Measurements from ENCODE around the gene TNFRSF25. TPM values are rescaled to one million over a fixed set of nuclear protein-coding genes. Genes with fewer than 3 reads are reported as not detected.

The TNFRSF25 gene
- total and polyA plus RNA-seq, 9 of the 15 experiments (the other 6 are each of a cell fraction or from before 2014, with no cell fraction given), result 0.24 to 0.49 TPM; not detected in 7

DNA sequence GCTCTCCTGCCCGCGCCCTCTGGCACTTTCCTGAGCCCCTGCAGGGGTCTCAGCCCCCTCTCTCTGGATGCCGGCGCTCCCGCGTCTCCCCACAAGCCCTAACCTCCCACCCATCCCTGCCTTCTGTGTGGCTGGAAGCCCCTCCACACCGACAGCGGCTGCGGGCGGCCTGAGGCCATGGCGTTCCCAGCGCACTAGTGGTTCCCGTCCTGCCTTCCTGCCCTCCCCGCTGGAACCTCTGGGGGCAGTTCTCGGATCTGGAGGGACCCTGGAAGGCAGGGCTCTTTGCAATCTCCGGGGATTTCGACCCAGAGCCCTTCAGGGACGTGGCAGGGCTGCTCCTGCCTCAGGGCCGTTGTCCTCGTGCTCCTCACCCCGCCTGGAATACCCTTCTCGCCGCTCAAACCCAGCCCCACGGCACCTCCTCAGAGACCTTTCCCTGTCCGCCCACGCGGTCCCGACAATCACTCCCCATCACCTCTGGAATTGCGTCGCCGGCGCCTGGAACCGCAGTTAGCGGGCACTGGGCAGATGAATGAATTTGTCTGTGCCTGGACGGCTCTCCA lies 41.9 kb downstream of the TNFRSF25 start (continued):
- TF ChIP-seq, protein P1, sequence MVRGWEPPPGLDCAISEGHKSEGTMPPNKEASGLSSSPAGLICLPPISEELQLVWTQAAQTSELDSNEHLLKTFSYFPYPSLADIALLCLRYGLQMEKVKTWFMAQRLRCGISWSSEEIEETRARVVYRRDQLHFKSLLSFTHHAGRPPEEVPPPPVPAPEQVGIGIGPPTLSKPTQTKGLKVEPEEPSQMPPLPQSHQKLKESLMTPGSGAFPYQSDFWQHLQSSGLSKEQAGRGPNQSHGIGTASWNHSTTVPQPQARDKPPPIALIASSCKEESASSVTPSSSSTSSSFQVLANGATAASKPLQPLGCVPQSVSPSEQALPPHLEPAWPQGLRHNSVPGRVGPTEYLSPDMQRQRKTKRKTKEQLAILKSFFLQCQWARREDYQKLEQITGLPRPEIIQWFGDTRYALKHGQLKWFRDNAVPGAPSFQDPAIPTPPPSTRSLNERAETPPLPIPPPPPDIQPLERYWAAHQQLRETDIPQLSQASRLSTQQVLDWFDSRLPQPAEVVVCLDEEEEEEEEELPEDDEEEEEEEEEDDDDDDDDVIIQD (CRISPR knock-in tag; IDR thresholded peaks at IDR 0.05), result no peak
- 0 out of 2 replicates have a peak, but pooled peaks have one; percentile 49 for TF ChIP-seq KDM2B (CRISPR knock-in tag; IDR thresholded peaks at IDR 0.05)
- TF ChIP-seq, protein P2, sequence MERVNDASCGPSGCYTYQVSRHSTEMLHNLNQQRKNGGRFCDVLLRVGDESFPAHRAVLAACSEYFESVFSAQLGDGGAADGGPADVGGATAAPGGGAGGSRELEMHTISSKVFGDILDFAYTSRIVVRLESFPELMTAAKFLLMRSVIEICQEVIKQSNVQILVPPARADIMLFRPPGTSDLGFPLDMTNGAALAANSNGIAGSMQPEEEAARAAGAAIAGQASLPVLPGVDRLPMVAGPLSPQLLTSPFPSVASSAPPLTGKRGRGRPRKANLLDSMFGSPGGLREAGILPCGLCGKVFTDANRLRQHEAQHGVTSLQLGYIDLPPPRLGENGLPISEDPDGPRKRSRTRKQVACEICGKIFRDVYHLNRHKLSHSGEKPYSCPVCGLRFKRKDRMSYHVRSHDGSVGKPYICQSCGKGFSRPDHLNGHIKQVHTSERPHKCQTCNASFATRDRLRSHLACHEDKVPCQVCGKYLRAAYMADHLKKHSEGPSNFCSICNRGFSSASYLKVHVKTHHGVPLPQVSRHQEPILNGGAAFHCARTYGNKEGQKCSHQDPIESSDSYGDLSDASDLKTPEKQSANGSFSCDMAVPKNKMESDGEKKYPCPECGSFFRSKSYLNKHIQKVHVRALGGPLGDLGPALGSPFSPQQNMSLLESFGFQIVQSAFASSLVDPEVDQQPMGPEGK (CRISPR knock-in tag; IDR thresholded peaks at IDR 0.05; ENCODE audit: borderline replicate concordance), result no peak

DNA sequence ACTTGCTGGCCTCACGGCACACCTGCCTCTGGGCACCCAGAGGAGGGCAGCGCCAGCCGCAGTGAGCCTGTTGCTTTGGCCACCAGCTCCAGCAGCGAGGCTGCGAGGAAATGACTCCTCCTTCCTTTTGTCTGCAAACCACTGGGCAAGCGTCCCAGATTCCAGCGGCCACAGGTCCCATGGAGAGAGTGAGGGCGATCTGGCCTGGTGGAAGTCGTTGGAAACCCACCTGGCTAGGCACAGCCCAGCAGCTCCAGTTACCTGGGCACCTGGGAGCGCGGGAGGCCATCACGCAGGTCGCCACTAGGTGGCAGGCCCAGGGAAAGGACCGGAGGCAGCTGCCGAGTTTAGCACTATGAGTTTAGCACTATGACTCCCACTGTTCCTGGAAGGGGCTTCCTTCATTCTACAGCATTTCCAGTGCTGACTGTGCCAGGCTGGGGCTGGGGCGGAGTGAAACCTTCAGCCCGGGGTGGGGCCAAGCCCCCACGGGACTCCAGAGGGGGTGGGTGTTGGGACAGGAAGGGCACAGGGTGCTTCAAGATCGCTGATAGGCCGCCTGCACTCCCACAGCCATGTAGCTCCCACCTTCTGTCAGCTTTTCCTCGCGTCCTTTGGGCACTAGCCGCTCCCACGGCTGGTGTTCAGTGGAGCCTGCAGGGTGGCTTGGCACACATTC lies 42.5 kb downstream of the TNFRSF25 start:
- Histone ChIP-seq H3K4me2 (ENCODE audit: insufficient read depth, low read length) (peak overlapping the region; percentile 67), H3K27ac (ENCODE audit: extremely low read depth, low read depth, low read length) (no peak overlapping the region), H3K9ac (ENCODE audit: insufficient read depth in 1 of 2, low read depth in 2 of 2, low read length in 2 of 2) (peak overlapping the region in 1 of 2 experiments; percentile 66; a peak in 2 of 4 replicates), H3K9me3 (replicated peaks; ENCODE audit: control insufficient read depth, insufficient read depth, low read depth, low read length) (no peaks in the 10 kb centered on the region), H3K9me1 (ENCODE audit: control insufficient read depth, insufficient read depth, low read length) (no peaks in the 10 kb centered on the region), H2AFZ (ENCODE audit: low read depth, low read length) (peak overlapping the region; percentile 63), H3K4me3 (no peak overlapping the region), H3K4me1 (replicated peaks in 1 of 2; ENCODE audit: control insufficient read depth in 2 of 2, insufficient read depth in 2 of 2, low read length in 2 of 2) (peaks cover 38 to 79% of the 10 kb centered on the region in 2 experiments), H3K79me2 (ENCODE audit: control insufficient read depth, insufficient read depth, low read length) (no peaks in the 10 kb centered on the region), H3K36me3 (ENCODE audit: control insufficient read depth, insufficient read depth, low read length) (no peaks in the 10 kb centered on the region), H4K20me1 (replicated peaks; ENCODE audit: control insufficient read depth, insufficient read depth, low read length) (peaks cover 46% of the 10 kb centered on the region; the same call in 1 of the 2 replicates), H3K27me3 (ENCODE audit: control insufficient read depth in 2 of 2, insufficient read depth in 2 of 2, low read length in 2 of 2) (peaks cover 29 to 63% of the 10 kb centered on the region in 2 experiments; a peak in 4 of 5 replicates)
- intact Hi-C loops (cut with micrococcal nuclease), result loop anchor here (1.0 kb wide), 1 partner anchor 15 kb away; no protein-coding TSS in a partner anchor
- FAIRE-seq (peak; percentile 90), ATAC-seq (peak; percentile 80), DNase-seq (ENCODE audit: extremely low read depth in 1 of 4, low spot score in 3 of 4) (peak; percentile 74 to 86 (median 81))
- WGBS (ENCODE audit: insufficient coverage, low coverage, missing lambda C conversion rate), result 3% methylated on average over 24 of the region's 24 CpGs
- in situ Hi-C loops (cut with MboI), result no loop called here
- ChIA-PET POLR2A (interaction anchor here (0.6 to 3.5 kb wide), 7 partner anchors 9 to 223 kb away, joined by 3 to 16 read pairs (median 4); partner anchors contain the start of gene ACOT7), CTCF (ENCODE audit: low intra/inter-chr PET ratio) (interaction anchor here (0.7 to 1.5 kb wide), 4 partner anchors 14 to 80 kb away, joined by 3 to 9 read pairs (median 4); no protein-coding TSS in a partner anchor)
- no TSS peak for BruUV-seq (replicated peaks)
- TF ChIP-seq, protein P3, sequence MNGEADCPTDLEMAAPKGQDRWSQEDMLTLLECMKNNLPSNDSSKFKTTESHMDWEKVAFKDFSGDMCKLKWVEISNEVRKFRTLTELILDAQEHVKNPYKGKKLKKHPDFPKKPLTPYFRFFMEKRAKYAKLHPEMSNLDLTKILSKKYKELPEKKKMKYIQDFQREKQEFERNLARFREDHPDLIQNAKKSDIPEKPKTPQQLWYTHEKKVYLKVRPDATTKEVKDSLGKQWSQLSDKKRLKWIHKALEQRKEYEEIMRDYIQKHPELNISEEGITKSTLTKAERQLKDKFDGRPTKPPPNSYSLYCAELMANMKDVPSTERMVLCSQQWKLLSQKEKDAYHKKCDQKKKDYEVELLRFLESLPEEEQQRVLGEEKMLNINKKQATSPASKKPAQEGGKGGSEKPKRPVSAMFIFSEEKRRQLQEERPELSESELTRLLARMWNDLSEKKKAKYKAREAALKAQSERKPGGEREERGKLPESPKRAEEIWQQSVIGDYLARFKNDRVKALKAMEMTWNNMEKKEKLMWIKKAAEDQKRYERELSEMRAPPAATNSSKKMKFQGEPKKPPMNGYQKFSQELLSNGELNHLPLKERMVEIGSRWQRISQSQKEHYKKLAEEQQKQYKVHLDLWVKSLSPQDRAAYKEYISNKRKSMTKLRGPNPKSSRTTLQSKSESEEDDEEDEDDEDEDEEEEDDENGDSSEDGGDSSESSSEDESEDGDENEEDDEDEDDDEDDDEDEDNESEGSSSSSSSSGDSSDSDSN (IDR thresholded peaks at IDR 0.05; ENCODE audit: borderline replicate concordance in 1 of 2, low read depth in 2 of 2, low read length in 2 of 2), result peak in 1 of 2 experiments; percentile 71; a peak in 2 of 4 replicates
- TF ChIP-seq GATAD2A (IDR thresholded peaks at IDR 0.05) (0 out of 2 replicates have a peak, but pooled peaks have one; percentile 29), ZNF785 (CRISPR knock-in tag; IDR thresholded peaks at IDR 0.05) (no peak), TRIM28 (IDR thresholded peaks at IDR 0.05) (no peak), ZNF75A (CRISPR knock-in tag; IDR thresholded peaks at IDR 0.05) (no peak), CEBPG (CRISPR knock-in tag; IDR thresholded peaks at IDR 0.05) (no peak), CEBPG (tag; conservative IDR thresholded peaks at IDR 0.05 in 1 of 2, IDR thresholded peaks at IDR 0.05 in 1 of 2) (no peak)
- TF ChIP-seq, protein P4, sequence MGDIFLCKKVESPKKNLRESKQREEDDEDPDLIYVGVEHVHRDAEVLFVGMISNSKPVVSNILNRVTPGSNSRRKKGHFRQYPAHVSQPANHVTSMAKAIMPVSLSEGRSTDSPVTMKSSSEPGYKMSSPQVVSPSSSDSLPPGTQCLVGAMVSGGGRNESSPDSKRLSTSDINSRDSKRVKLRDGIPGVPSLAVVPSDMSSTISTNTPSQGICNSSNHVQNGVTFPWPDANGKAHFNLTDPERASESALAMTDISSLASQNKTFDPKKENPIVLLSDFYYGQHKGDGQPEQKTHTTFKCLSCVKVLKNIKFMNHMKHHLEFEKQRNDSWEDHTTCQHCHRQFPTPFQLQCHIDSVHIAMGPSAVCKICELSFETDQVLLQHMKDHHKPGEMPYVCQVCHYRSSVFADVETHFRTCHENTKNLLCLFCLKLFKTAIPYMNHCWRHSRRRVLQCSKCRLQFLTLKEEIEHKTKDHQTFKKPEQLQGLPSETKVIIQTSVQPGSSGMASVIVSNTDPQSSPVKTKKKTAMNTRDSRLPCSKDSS (IDR thresholded peaks at IDR 0.05; ENCODE audit: low read depth, partially characterized antibody), result no peak
